ENCODE data around the gene ANKS1B.

ANKS1B gene

GRCh38 chr12:99393763-99394162 is 591.0 kb downstream of the ANKS1B start:
- Histone ChIP-seq H3K9me3 (ENCODE audit: control insufficient read depth, low read length) (no peaks in the 10 kb centered on the region), H3K4me3 (ENCODE audit: low read length) (no peak overlapping the region), H3K27me3 (replicated peaks; ENCODE audit: control insufficient read depth, insufficient read depth, low read length) (no peaks in the 10 kb centered on the region), H3K9ac (ENCODE audit: low read length) (no peak overlapping the region), H3K36me3 (ENCODE audit: control insufficient read depth, insufficient read depth, low read length, severe bottlenecking) (no peaks in the 10 kb centered on the region), H3K4me1 (ENCODE audit: control insufficient read depth, insufficient read depth, low read length) (no peaks in the 10 kb centered on the region)
- DNase-seq (ENCODE audit: low read depth): no peak

GRCh38 chr12:99392091-99392850 is 592.5 kb downstream of the ANKS1B start:
- no peak for DNase-seq (ENCODE audit: low read depth)
- Histone ChIP-seq H3K4me1 (ENCODE audit: control insufficient read depth, insufficient read depth, low read length) (no peaks in the 10 kb centered on the region), H3K9ac (ENCODE audit: low read length) (no peak overlapping the region), H3K9me3 (ENCODE audit: control insufficient read depth, low read length) (no peaks in the 10 kb centered on the region), H3K27me3 (replicated peaks; ENCODE audit: control insufficient read depth, insufficient read depth, low read length) (no peaks in the 10 kb centered on the region), H3K36me3 (ENCODE audit: control insufficient read depth, insufficient read depth, low read length, severe bottlenecking) (no peaks in the 10 kb centered on the region), H3K4me3 (ENCODE audit: low read length) (no peak overlapping the region)

- Histone ChIP-seq H3K9me3 (ENCODE audit: control insufficient read depth, low read length) (no peaks in the 10 kb centered on the region), H3K36me3 (ENCODE audit: control insufficient read depth, insufficient read depth, low read length, severe bottlenecking) (no peaks in the 10 kb centered on the region), H3K4me1 (ENCODE audit: control insufficient read depth, insufficient read depth, low read length) (no peaks in the 10 kb centered on the region), H3K4me3 (ENCODE audit: low read length) (no peak overlapping the region), H3K9ac (ENCODE audit: low read length) (no peak overlapping the region), H3K27me3 (replicated peaks; ENCODE audit: control insufficient read depth, insufficient read depth, low read length) (no peaks in the 10 kb centered on the region)
- DNase-seq (ENCODE audit: low read depth): no peak
Measured at GRCh38 chr12:99390707-99391106, 594.0 kb downstream of the ANKS1B start.

GRCh38 chr12:99389751-99390150 is 595.0 kb downstream of the ANKS1B start:
- Histone ChIP-seq H3K36me3 (ENCODE audit: control insufficient read depth, insufficient read depth, low read length, severe bottlenecking) (no peaks in the 10 kb centered on the region), H3K9ac (ENCODE audit: low read length) (no peak overlapping the region)
- no peak for DNase-seq (ENCODE audit: low read depth)

GRCh38 chr12:99388671-99389195 is 596.0 kb downstream of the ANKS1B start:
- Histone ChIP-seq H3K4me3 (ENCODE audit: low read length) (no peak overlapping the region), H3K9me3 (ENCODE audit: control insufficient read depth, low read length) (no peaks in the 10 kb centered on the region), H3K36me3 (ENCODE audit: control insufficient read depth, insufficient read depth, low read length, severe bottlenecking) (no peaks in the 10 kb centered on the region), H3K4me1 (ENCODE audit: control insufficient read depth, insufficient read depth, low read length) (no peaks in the 10 kb centered on the region), H3K9ac (ENCODE audit: low read length) (no peak overlapping the region), H3K27me3 (replicated peaks; ENCODE audit: control insufficient read depth, insufficient read depth, low read length) (no peaks in the 10 kb centered on the region)
- no peak for DNase-seq (ENCODE audit: low read depth)

More at GRCh38 chr12:99389751-99390150, 595.0 kb downstream of the ANKS1B start:
- H3K27me3 ChIP-seq (replicated peaks; ENCODE audit: control insufficient read depth, insufficient read depth, low read length): no peaks in the 10 kb centered on the region
- H3K9me3 ChIP-seq (ENCODE audit: control insufficient read depth, low read length): no peaks in the 10 kb centered on the region
- H3K4me1 ChIP-seq (ENCODE audit: control insufficient read depth, insufficient read depth, low read length): no peaks in the 10 kb centered on the region
- no peak overlapping the region for H3K4me3 ChIP-seq (ENCODE audit: low read length)

- Histone ChIP-seq H3K4me1 (ENCODE audit: control insufficient read depth, insufficient read depth, low read length) (no peaks in the 10 kb centered on the region), H3K36me3 (ENCODE audit: control insufficient read depth, insufficient read depth, low read length, severe bottlenecking) (no peaks in the 10 kb centered on the region), H3K9ac (ENCODE audit: low read length) (no peak overlapping the region), H3K27me3 (replicated peaks; ENCODE audit: control insufficient read depth, insufficient read depth, low read length) (no peaks in the 10 kb centered on the region), H3K4me3 (ENCODE audit: low read length) (no peak overlapping the region), H3K9me3 (ENCODE audit: control insufficient read depth, low read length) (no peaks in the 10 kb centered on the region)
- DNase-seq (ENCODE audit: low read depth): peak; percentile 45
Measured at GRCh38 chr12:99387661-99388060, 597.1 kb downstream of the ANKS1B start.

GRCh38 chr12:99386907-99387306 is 597.8 kb downstream of the ANKS1B start:
- peak; percentile 65 for DNase-seq (ENCODE audit: low read depth)
- H3K4me1 ChIP-seq (ENCODE audit: control insufficient read depth, insufficient read depth, low read length): no peaks in the 10 kb centered on the region
- H3K4me3 ChIP-seq (ENCODE audit: low read length): no peak overlapping the region
- H3K36me3 ChIP-seq (ENCODE audit: control insufficient read depth, insufficient read depth, low read length, severe bottlenecking): no peaks in the 10 kb centered on the region
- H3K9me3 ChIP-seq (ENCODE audit: control insufficient read depth, low read length): no peaks in the 10 kb centered on the region
- no peak overlapping the region for H3K9ac ChIP-seq (ENCODE audit: low read length)
- H3K27me3 ChIP-seq (replicated peaks; ENCODE audit: control insufficient read depth, insufficient read depth, low read length): no peaks in the 10 kb centered on the region

- Histone ChIP-seq H3K27me3 (replicated peaks; ENCODE audit: control insufficient read depth, insufficient read depth, low read length) (no peaks in the 10 kb centered on the region), H3K9ac (ENCODE audit: low read length) (no peak overlapping the region), H3K4me3 (ENCODE audit: low read length) (no peak overlapping the region), H3K4me1 (ENCODE audit: control insufficient read depth, insufficient read depth, low read length) (no peaks in the 10 kb centered on the region), H3K9me3 (ENCODE audit: control insufficient read depth, low read length) (no peaks in the 10 kb centered on the region), H3K36me3 (ENCODE audit: control insufficient read depth, insufficient read depth, low read length, severe bottlenecking) (no peaks in the 10 kb centered on the region)
- no peak for DNase-seq (ENCODE audit: low read depth)
Measured at GRCh38 chr12:99383258-99383657, 601.5 kb downstream of the ANKS1B start.

GRCh38 chr12:99381992-99382391 is 602.7 kb downstream of the ANKS1B start:
- peak; percentile 20 for DNase-seq (ENCODE audit: low read depth)
- H3K4me1 ChIP-seq (ENCODE audit: control insufficient read depth, insufficient read depth, low read length): no peaks in the 10 kb centered on the region

GRCh38 chr12:99380701-99381100 is 604.0 kb downstream of the ANKS1B start:
- H3K9ac ChIP-seq (ENCODE audit: low read length): no peak overlapping the region
- no peaks in the 10 kb centered on the region for H3K9me3 ChIP-seq (ENCODE audit: control insufficient read depth, low read length)
- H3K36me3 ChIP-seq (ENCODE audit: control insufficient read depth, insufficient read depth, low read length, severe bottlenecking): no peaks in the 10 kb centered on the region
- DNase-seq (ENCODE audit: low read depth): no peak
- H3K4me1 ChIP-seq (ENCODE audit: control insufficient read depth, insufficient read depth, low read length): no peaks in the 10 kb centered on the region
- H3K27me3 ChIP-seq (replicated peaks; ENCODE audit: control insufficient read depth, insufficient read depth, low read length): no peaks in the 10 kb centered on the region
- no peak overlapping the region for H3K4me3 ChIP-seq (ENCODE audit: low read length)

More at GRCh38 chr12:99381992-99382391, 602.7 kb downstream of the ANKS1B start:
- no peaks in the 10 kb centered on the region for H3K9me3 ChIP-seq (ENCODE audit: control insufficient read depth, low read length)
- no peak overlapping the region for H3K9ac ChIP-seq (ENCODE audit: low read length)
- H3K4me3 ChIP-seq (ENCODE audit: low read length): no peak overlapping the region
- no peaks in the 10 kb centered on the region for H3K36me3 ChIP-seq (ENCODE audit: control insufficient read depth, insufficient read depth, low read length, severe bottlenecking)
- no peaks in the 10 kb centered on the region for H3K27me3 ChIP-seq (replicated peaks; ENCODE audit: control insufficient read depth, insufficient read depth, low read length)

GRCh38 chr12:99374023-99374422 is 610.7 kb downstream of the ANKS1B start:
- H3K9me3 ChIP-seq (ENCODE audit: control insufficient read depth, low read length): no peaks in the 10 kb centered on the region
- no peaks in the 10 kb centered on the region for H3K4me1 ChIP-seq (ENCODE audit: control insufficient read depth, insufficient read depth, low read length)
- no peaks in the 10 kb centered on the region for H3K36me3 ChIP-seq (ENCODE audit: control insufficient read depth, insufficient read depth, low read length, severe bottlenecking)
- no peak for DNase-seq (ENCODE audit: low read depth)
- H3K4me3 ChIP-seq (ENCODE audit: low read length): no peak overlapping the region
- no peaks in the 10 kb centered on the region for H3K27me3 ChIP-seq (replicated peaks; ENCODE audit: control insufficient read depth, insufficient read depth, low read length)
- H3K9ac ChIP-seq (ENCODE audit: low read length): no peak overlapping the region
